HG02870 (cell line): ENCODE measurements around the gene CD40LG.
A peak's percentile ranks its signal among the peaks of the same experiment; 100 is the strongest.

Experiments used
- ATAC-seq: cut with Tn5 transposase; IDR thresholded peaks from one replicate; pipeline ENCODE4 v1.9.1; 2021; ENCODE audit warnings: mild to moderate bottlenecking, moderate library complexity; ENCODE audit not compliant: unreplicated experiment

CD40LG gene

DNA sequence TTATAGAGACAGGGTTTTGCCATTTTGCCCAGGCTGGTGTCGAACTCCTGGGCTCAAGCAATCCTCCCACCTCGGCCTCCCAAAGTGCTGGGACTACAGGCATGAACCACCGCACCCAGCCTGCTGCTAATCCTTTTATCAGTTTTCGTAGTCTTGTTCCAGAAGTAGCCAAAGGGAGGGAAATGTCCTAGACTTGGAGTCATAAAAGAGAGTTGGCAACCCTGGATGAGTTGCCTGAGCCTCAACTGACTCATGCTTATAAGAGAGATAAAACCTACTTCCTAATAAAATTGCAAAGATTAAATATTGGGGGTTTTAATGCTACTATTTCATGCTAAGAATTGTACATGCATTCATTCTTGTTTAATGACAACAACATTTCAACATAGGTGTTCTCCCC lies 44.3 kb downstream of the CD40LG start:
- ATAC-seq = no peak

- ATAC-seq = peak; percentile 61
Measured at GRCh38 chrX:136694431-136695087, 46.6 kb downstream of the CD40LG start.

GRCh38 chrX:136697156-136697555 lies 49.2 kb downstream of the CD40LG start:
- ATAC-seq = no peak

- ATAC-seq = no peak
Measured at GRCh38 chrX:136708348-136708747, 60.4 kb downstream of the CD40LG start.
